MCF 10A (cell line): Measurements from ENCODE around the gene TRAPPC5. TPM values are rescaled to one million over a fixed set of nuclear protein-coding genes. Genes with fewer than 3 reads are reported as not detected.

Experiments used
- BruUV-seq: library from RNA; stranded (reverse); fragments of 400-500 nt; replicated peaks from 2 replicates; lab custom pipeline; 2021; lab: Mats Ljungman, UMichigan
- CTCF ChIA-PET: fragments of 300-600 bp; sonication (Branson Sonifier 250); formaldehyde crosslinking; extraction: SDS; loops from one replicate; lab custom pipeline; 2021; ENCODE audit warnings: antibody characterized with exemption, inconsistent platforms; lab: Yijun Ruan, JAX
- POLR2A ChIA-PET: fragments of 300-600, 350-650 bp; sonication (Branson Sonifier 250); formaldehyde crosslinking; extraction: SDS; loops from one replicate; lab custom pipeline; 2020; ENCODE audit warnings: antibody characterized with exemption, inconsistent platforms; lab: Yijun Ruan, JAX
- DNase-seq: peaks from one replicate; pipeline ENCODE4 v3.0.0-alpha.2; 2018; ENCODE audit not compliant: unreplicated experiment
- H3K27ac Mint-ChIP-seq: one replicate; pipeline ENCODE4 v1.8.0; 2022; ENCODE audit warnings: mild to moderate bottlenecking, low read depth, mixed read lengths; ENCODE audit not compliant: unreplicated experiment
- H3K27me3 Mint-ChIP-seq: one replicate; pipeline ENCODE4 v1.8.0; 2022; ENCODE audit warnings: mixed read lengths; ENCODE audit not compliant: insufficient read depth, unreplicated experiment
- H3K36me3 Mint-ChIP-seq: one replicate; pipeline ENCODE4 v1.8.0; 2022; ENCODE audit warnings: mild to moderate bottlenecking, moderate library complexity, mixed read lengths; ENCODE audit not compliant: insufficient read depth, unreplicated experiment
- H3K4me1 Mint-ChIP-seq: one replicate; pipeline ENCODE4 v1.8.0; 2022; ENCODE audit warnings: mixed read lengths; ENCODE audit not compliant: insufficient read depth, unreplicated experiment
- H3K4me3 Mint-ChIP-seq: one replicate; pipeline ENCODE4 v1.8.0; 2022; ENCODE audit warnings: mild to moderate bottlenecking, moderate library complexity, mixed read lengths; ENCODE audit not compliant: unreplicated experiment
- H3K9me3 Mint-ChIP-seq: one replicate; pipeline ENCODE4 v1.8.0; 2022; ENCODE audit warnings: mixed read lengths; ENCODE audit not compliant: unreplicated experiment
- CTCF ChIP-seq: fragments of 200-600 bp; IDR thresholded peaks from one replicate; pipeline ENCODE4 v1.8.0; 2022; ENCODE audit warnings: antibody characterized with exemption, mild to moderate bottlenecking; ENCODE audit not compliant: unreplicated experiment
- intact Hi-C: fragments of 100-400 bp; cut with micrococcal nuclease; formaldehyde crosslinking; loops from 2 replicates; pipeline ENCODE4 v1.14.1; 2022
- total RNA-seq: library from RNA; stranded (reverse); gene quantifications from 2 replicates; pipeline ENCODE4 v1.2.3, GENCODE V29; 2022

TRAPPC5 gene
- total RNA-seq, 1 experiment from 2014 or later, result 123 TPM

GRCh38 chr19:7698583-7698982 is 17.9 kb downstream of the TRAPPC5 start:
- no TSS peak for BruUV-seq
- TF ChIP-seq CTCF, result no peak
- POLR2A ChIA-PET, result no interaction called here
- no peak for DNase-seq
- Mint-ChIP-seq H3K27me3 (peaks cover 55% of the 10 kb centered on the region), H3K9me3 (no peaks in the 10 kb centered on the region), H3K4me1 (peaks cover 10% of the 10 kb centered on the region), H3K36me3 (peaks cover 6% of the 10 kb centered on the region), H3K4me3 (no peak overlapping the region), H3K27ac (no peak overlapping the region)
- CTCF ChIA-PET, result interaction anchor here (0.6 to 2.2 kb wide), 3 partner anchors 18 to 130 kb away, joined by 3 to 8 read pairs (median 4); partner anchors contain the start of gene TRAPPC5
- intact Hi-C loops, result no loop called here

GRCh38 chr19:7699003-7699402 is 18.4 kb downstream of the TRAPPC5 start:
- TF ChIP-seq CTCF, result no peak
- Mint-ChIP-seq H3K27ac (no peak overlapping the region), H3K27me3 (peaks cover 59% of the 10 kb centered on the region), H3K36me3 (peaks cover 6% of the 10 kb centered on the region), H3K9me3 (no peaks in the 10 kb centered on the region), H3K4me1 (peaks cover 10% of the 10 kb centered on the region), H3K4me3 (no peak overlapping the region)
- no peak for DNase-seq
- BruUV-seq, result no TSS peak
- intact Hi-C loops, result no loop called here
- ChIA-PET POLR2A (interaction anchor here (0.6 kb wide), 1 partner anchor 102 kb away, joined by 3 read pairs; no protein-coding TSS in a partner anchor), CTCF (interaction anchor here (0.6 to 2.2 kb wide), 4 partner anchors 18 to 158 kb away, joined by 3 to 8 read pairs (median 4); partner anchors contain the start of gene TRAPPC5)

- peaks cover 63% of the 10 kb centered on the region for H3K27me3 Mint-ChIP-seq
- CTCF ChIA-PET, result interaction anchor here (0.7 to 1.2 kb wide), 2 partner anchors 22 to 158 kb away, joined by 3 to 4 read pairs; no protein-coding TSS in a partner anchor
- H3K27ac Mint-ChIP-seq, result no peak overlapping the region
- no peak overlapping the region for H3K4me3 Mint-ChIP-seq
- intact Hi-C loops, result no loop called here
- H3K36me3 Mint-ChIP-seq, result peaks cover 6% of the 10 kb centered on the region
- peak; percentile 21 for DNase-seq
- TF ChIP-seq CTCF, result no peak
- no peaks in the 10 kb centered on the region for H3K9me3 Mint-ChIP-seq
- POLR2A ChIA-PET, result interaction anchor here (0.6 kb wide), 1 partner anchor 102 kb away, joined by 3 read pairs; no protein-coding TSS in a partner anchor
- BruUV-seq, result no TSS peak
- peaks cover 10% of the 10 kb centered on the region for H3K4me1 Mint-ChIP-seq
Measured at GRCh38 chr19:7699417-7700401, 19.1 kb downstream of the TRAPPC5 start.

- Mint-ChIP-seq H3K27ac (no peak overlapping the region), H3K4me1 (peaks cover 10% of the 10 kb centered on the region), H3K4me3 (no peak overlapping the region), H3K27me3 (peaks cover 62% of the 10 kb centered on the region), H3K9me3 (no peaks in the 10 kb centered on the region), H3K36me3 (peaks cover 6% of the 10 kb centered on the region)
- ChIA-PET CTCF (interaction anchor here (0.6 to 0.7 kb wide), 2 partner anchors 68 to 151 kb away, joined by 3 to 4 read pairs; partner anchors contain the start of gene PCP2), POLR2A (interaction anchor here (0.5 kb wide), 1 partner anchor 130 kb away, joined by 3 read pairs; no protein-coding TSS in a partner anchor)
- no peak for TF ChIP-seq CTCF
- no TSS peak for BruUV-seq
- intact Hi-C loops, result no loop called here
- no peak for DNase-seq
Measured at GRCh38 chr19:7701049-7701653, 20.5 kb downstream of the TRAPPC5 start.
